ENCODE measurements around the gene KRTAP2-4.

Gene KRTAP2-4

GRCh38 chr17:41029633-41030245 lies 35.9 kb downstream of the KRTAP2-4 start, which contains the start of gene KRTAP1-4:
TSS of gene KRTAP1-4 (minus strand) at chr17:41030195. CDS start at chr17:41030078, 117 bp downstream.
- DNase-seq: no peak

GRCh38 chr17:41026715-41027471 lies 38.8 kb downstream of the KRTAP2-4 start, which contains the start of gene KRTAP1-5:
TSS of gene KRTAP1-5 (minus strand) at chr17:41027208. CDS start at chr17:41027155, 53 bp downstream.
- no peak for DNase-seq

- no peak for DNase-seq
Measured at GRCh38 chr17:41024697-41025096, 41.0 kb downstream of the KRTAP2-4 start.

- no peak for DNase-seq
Measured at GRCh38 chr17:41020336-41020735, 45.3 kb downstream of the KRTAP2-4 start.

- no peak for DNase-seq
Measured at GRCh38 chr17:41019415-41019814, 46.3 kb downstream of the KRTAP2-4 start.

GRCh38 chr17:41018541-41018940 lies 47.1 kb downstream of the KRTAP2-4 start:
- no peak for DNase-seq

- no peak for DNase-seq
Measured at GRCh38 chr17:41016578-41017215, 49.0 kb downstream of the KRTAP2-4 start.

- no peak for DNase-seq
Measured at GRCh38 chr17:41015454-41015853, 50.2 kb downstream of the KRTAP2-4 start.
